Hepatocyte (in vitro differentiated cells): ENCODE data around the gene APC. TPM values are rescaled to one million over a fixed set of nuclear protein-coding genes. Genes with fewer than 3 reads are reported as not detected.

Source experiments
- DNase-seq: peaks from one replicate; pipeline ENCODE4 v3.0.0-alpha.2; 2016; ENCODE audit warnings: low spot score
- H2AFZ ChIP-seq: fragments of 200-600 bp; sonication (generic); 2 replicates; pipeline ENCODE4 v1.6.0; 2016; ENCODE audit warnings: antibody characterized with exemption, mild to moderate bottlenecking
- H3K27ac ChIP-seq: fragments of 200-600 bp; sonication (generic); 2 replicates; pipeline ENCODE4 v1.5.1; 2016; ENCODE audit warnings: mild to moderate bottlenecking
- H3K27me3 ChIP-seq: fragments of 200-600 bp; sonication (generic); 2 replicates; pipeline ENCODE4 v1.6.1; 2016
- H3K36me3 ChIP-seq: fragments of 200-600 bp; sonication (generic); replicated peaks from 2 replicates; pipeline ENCODE4 v1.5.1; 2016; ENCODE audit warnings: low read depth; ENCODE audit not compliant: insufficient read depth
- H3K4me1 ChIP-seq: fragments of 200-600 bp; sonication (generic); 2 replicates; pipeline ENCODE4 v1.5.1; 2016; ENCODE audit warnings: mild to moderate bottlenecking, moderate library complexity; ENCODE audit not compliant: insufficient read depth
- H3K4me2 ChIP-seq: fragments of 200-600 bp; sonication (generic); 2 replicates; pipeline ENCODE4 v1.6.0; 2016
- H3K4me3 ChIP-seq: fragments of 200-600 bp; sonication (generic); 2 replicates; pipeline ENCODE4 v1.5.1; 2016; ENCODE audit warnings: mild to moderate bottlenecking
- H3K79me2 ChIP-seq: fragments of 200-600 bp; sonication (generic); 2 replicates; pipeline ENCODE4 v1.6.0; 2017; ENCODE audit warnings: mild to moderate bottlenecking
- H3K9me2 ChIP-seq: fragments of 200-600 bp; sonication (generic); replicated peaks from 2 replicates; pipeline ENCODE4 v1.6.0; 2017; ENCODE audit warnings: mild to moderate bottlenecking; ENCODE audit not compliant: insufficient read depth
- H3K9me3 ChIP-seq: fragments of 200-600 bp; sonication (generic); 2 replicates; pipeline ENCODE4 v1.5.1; 2016; ENCODE audit warnings: low read depth, mild to moderate bottlenecking
- H4K20me1 ChIP-seq: fragments of 200-600 bp; sonication (generic); 2 replicates; pipeline ENCODE4 v1.6.0; 2016; ENCODE audit warnings: mild to moderate bottlenecking; ENCODE audit not compliant: insufficient read depth, poor library complexity, severe bottlenecking
- EZH2 ChIP-seq: fragments of 200-600 bp; sonication (generic); IDR thresholded peaks from 2 replicates; pipeline ENCODE4 v1.6.1; 2016; ENCODE audit warnings: antibody characterized with exemption, mild to moderate bottlenecking, borderline replicate concordance
- EZH2phosphoT487 ChIP-seq: fragments of 200-600 bp; sonication (generic); IDR thresholded peaks from one replicate; pipeline ENCODE4 v1.6.1; 2018; ENCODE audit warnings: antibody characterized with exemption, mild to moderate bottlenecking, low read depth, moderate library complexity; ENCODE audit not compliant: unreplicated experiment, severe bottlenecking
- WGBS: methylation state at CpG from one replicate; pipeline ENCODE4 v1.1.6; 2016; ENCODE audit warnings: low lambda C conversion rate; ENCODE audit errors: missing lambda C conversion rate; 5-methylcytosine and 5-hydroxymethylcytosine counted together
- polyA plus RNA-seq: library from polyadenylated mRNA; unstranded; fragments of >200 nt; fragmentation: Nextera tagmentation; extraction: Ambion mirVana; gene quantifications from 2 replicates; pipeline ENCODE4 v1.2.1, GENCODE V29; 2016
- total RNA-seq: library from RNA; depleted of rRNA; stranded (reverse); fragments of >200 nt; gene quantifications from 2 replicates; pipeline ENCODE4 v1.2.3, GENCODE V29; 2014
- TF ChIP-seq, protein P1 (sequence below): fragments of 200-600 bp; sonication (generic); IDR thresholded peaks from 2 replicates; pipeline ENCODE4 v1.5.1; 2016; ENCODE audit warnings: antibody characterized with exemption, mild to moderate bottlenecking; ENCODE audit not compliant: poor library complexity

Gene APC
- total and polyA plus RNA-seq, 2 experiments from 2014 or later: 9.1 to 57.0 TPM

DNA sequence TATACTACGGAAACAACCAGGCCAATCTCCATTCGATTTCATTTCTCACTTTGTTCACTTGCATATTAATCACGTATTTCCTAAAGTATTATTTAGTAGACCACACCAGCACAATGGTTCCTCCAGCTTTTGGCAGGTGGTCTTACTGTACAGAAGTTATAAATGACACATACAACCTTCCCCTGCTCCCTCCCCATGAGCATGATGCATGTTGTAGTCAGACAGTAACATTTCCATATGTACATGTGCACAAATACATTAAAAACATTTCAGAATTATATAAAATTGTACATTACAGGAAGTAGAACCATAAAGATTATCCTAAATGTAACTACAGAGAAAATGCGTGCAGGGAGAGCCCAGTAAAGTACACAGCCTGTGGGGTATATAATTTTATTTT, 140.4 kb downstream of the APC start:
- H2AFZ ChIP-seq: no peak overlapping the region
- DNase-seq: no peak
- WGBS: 66% methylated on average over 4 of the region's 4 CpGs
- no peak overlapping the region for H3K4me3 ChIP-seq
- no peaks in the 10 kb centered on the region for H3K27me3 ChIP-seq
- H4K20me1 ChIP-seq: no peaks in the 10 kb centered on the region
- peaks cover 11% of the 10 kb centered on the region for H3K4me1 ChIP-seq
- no peaks in the 10 kb centered on the region for H3K36me3 ChIP-seq
- H3K9me2 ChIP-seq: no peaks in the 10 kb centered on the region
- no peak for TF ChIP-seq EZH2
- TF ChIP-seq, protein P1, sequence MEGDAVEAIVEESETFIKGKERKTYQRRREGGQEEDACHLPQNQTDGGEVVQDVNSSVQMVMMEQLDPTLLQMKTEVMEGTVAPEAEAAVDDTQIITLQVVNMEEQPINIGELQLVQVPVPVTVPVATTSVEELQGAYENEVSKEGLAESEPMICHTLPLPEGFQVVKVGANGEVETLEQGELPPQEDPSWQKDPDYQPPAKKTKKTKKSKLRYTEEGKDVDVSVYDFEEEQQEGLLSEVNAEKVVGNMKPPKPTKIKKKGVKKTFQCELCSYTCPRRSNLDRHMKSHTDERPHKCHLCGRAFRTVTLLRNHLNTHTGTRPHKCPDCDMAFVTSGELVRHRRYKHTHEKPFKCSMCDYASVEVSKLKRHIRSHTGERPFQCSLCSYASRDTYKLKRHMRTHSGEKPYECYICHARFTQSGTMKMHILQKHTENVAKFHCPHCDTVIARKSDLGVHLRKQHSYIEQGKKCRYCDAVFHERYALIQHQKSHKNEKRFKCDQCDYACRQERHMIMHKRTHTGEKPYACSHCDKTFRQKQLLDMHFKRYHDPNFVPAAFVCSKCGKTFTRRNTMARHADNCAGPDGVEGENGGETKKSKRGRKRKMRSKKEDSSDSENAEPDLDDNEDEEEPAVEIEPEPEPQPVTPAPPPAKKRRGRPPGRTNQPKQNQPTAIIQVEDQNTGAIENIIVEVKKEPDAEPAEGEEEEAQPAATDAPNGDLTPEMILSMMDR: no peak
- TF ChIP-seq EZH2phosphoT487: no peak
- no peaks in the 10 kb centered on the region for H3K9me3 ChIP-seq
- peak overlapping the region; percentile 43 for H3K27ac ChIP-seq
- peaks cover 7% of the 10 kb centered on the region for H3K79me2 ChIP-seq
- no peak overlapping the region for H3K4me2 ChIP-seq

DNA sequence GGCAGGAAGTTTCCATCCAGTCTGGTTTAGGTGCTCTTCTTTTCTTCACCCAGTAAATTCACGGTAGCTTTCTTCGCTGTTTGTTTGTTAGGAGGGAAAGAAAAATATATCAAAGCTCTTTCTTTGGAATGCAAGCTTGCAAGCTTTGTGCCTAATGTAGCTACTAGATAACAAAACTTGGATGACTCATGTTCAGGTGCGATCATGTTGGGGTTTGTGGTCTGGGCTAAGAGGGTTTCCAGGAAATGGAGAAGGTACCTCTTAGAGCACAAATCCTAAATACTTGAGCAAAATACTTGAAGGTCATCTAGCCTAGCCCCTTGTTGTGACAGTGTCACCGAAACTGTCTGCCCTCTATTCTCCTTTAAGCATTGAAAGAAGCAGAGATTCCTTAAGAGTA, 141.1 kb downstream of the APC start:
- TF ChIP-seq EZH2 (no peak), EZH2phosphoT487 (no peak)
- TF ChIP-seq, protein P1: no peak
- no peaks in the 10 kb centered on the region for H3K36me3 ChIP-seq
- H3K27me3 ChIP-seq: no peaks in the 10 kb centered on the region
- H2AFZ ChIP-seq: no peak overlapping the region
- H3K27ac ChIP-seq: peak overlapping the region; percentile 43
- no peaks in the 10 kb centered on the region for H4K20me1 ChIP-seq
- no peak overlapping the region for H3K4me2 ChIP-seq
- 69% methylated on average over 4 of the region's 4 CpGs for WGBS
- peak; percentile 30 for DNase-seq
- H3K9me2 ChIP-seq: no peaks in the 10 kb centered on the region
- no peaks in the 10 kb centered on the region for H3K9me3 ChIP-seq
- peaks cover 11% of the 10 kb centered on the region for H3K4me1 ChIP-seq
- peaks cover 7% of the 10 kb centered on the region for H3K79me2 ChIP-seq
- H3K4me3 ChIP-seq: no peak overlapping the region

DNA sequence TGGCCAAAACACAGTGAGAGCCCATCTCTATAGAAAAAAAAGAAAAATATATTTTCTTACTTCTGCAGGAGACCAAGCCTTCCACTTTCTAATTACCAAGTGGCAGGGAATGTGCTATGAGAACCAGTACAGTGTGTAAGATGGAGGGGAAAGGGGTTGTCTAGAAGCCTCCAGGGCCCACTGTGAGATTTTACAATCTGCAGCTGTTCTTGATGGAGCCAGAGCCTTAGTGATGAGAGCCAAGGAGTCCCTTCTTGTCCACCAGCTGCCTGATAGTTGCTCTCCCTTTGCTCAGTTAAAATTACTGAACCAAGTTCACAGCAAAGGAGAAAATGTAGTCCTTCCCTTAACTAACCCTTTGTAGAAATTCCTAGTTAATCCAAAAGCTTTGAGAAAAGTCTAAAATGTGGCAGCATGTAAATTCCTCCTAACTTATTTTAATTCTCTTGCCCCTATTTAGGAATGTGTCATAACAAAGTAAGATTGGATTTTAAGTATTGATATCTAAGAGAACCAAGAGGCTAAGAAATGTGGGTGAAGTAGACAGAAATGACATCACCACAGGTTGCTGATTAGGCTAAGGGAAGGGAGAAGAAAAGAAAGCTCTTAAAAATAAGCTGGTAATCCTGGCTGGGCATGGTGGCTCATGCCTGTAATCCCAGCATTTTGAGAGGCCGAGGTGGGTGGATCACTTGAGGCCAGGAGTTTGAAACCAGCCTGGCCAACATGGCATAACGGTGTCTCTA, 142.7 kb downstream of the APC start:
- Histone ChIP-seq H3K27ac (no peak overlapping the region), H3K4me1 (peaks cover 14% of the 10 kb centered on the region), H3K4me3 (no peak overlapping the region), H3K9me3 (no peaks in the 10 kb centered on the region), H3K79me2 (peaks cover 5% of the 10 kb centered on the region), H3K36me3 (no peaks in the 10 kb centered on the region), H2AFZ (no peak overlapping the region), H3K4me2 (no peak overlapping the region), H3K27me3 (no peaks in the 10 kb centered on the region), H3K9me2 (no peaks in the 10 kb centered on the region), H4K20me1 (no peaks in the 10 kb centered on the region)
- TF ChIP-seq, protein P1: no peak
- TF ChIP-seq EZH2phosphoT487 (no peak), EZH2 (no peak)
- 93% methylated on average over 2 of the region's 2 CpGs for WGBS
- DNase-seq: no peak
